GF-D8 (cell line): Measurements from ENCODE around the gene CLINT1.
"Not testable (repeated sequence)": the region's sequence is repeated elsewhere in the genome, so short reads cannot be mapped to it uniquely, and the experiment has no call there.

ENCODE experiments used
- DNase-seq: peaks from one replicate; lab custom pipeline; 2025; lab: John Stamatoyannopoulos, UW

CLINT1 gene

GRCh38 chr5:157862183-157862851 lies 3.4 kb upstream of the CLINT1 start:
- DNase-seq, result no peak

- no peak for DNase-seq
These were observed 2.2 kb upstream of the CLINT1 start for GRCh38 chr5:157860898-157861890.

- no peak for DNase-seq
These were observed 256 bp upstream of the CLINT1 start for GRCh38 chr5:157859227-157859575.

GRCh38 chr5:157857816-157858526 lies 974 bp downstream of the CLINT1 start:
- DNase-seq, result peak; percentile 84

- peak; percentile 12 for DNase-seq
These were observed 3.4 kb downstream of the CLINT1 start for GRCh38 chr5:157855404-157855994.

- not testable (repeated sequence) for DNase-seq
These were observed 5.6 kb downstream of the CLINT1 start for GRCh38 chr5:157853365-157853764.

GRCh38 chr5:157845914-157846598 lies 12.9 kb downstream of the CLINT1 start:
- no peak for DNase-seq

GRCh38 chr5:157842787-157843186 lies 16.2 kb downstream of the CLINT1 start:
- DNase-seq, result no peak

GRCh38 chr5:157842185-157842584 lies 16.8 kb downstream of the CLINT1 start:
- no peak for DNase-seq

- DNase-seq, result no peak
These were observed 19.7 kb downstream of the CLINT1 start for GRCh38 chr5:157839157-157839795.

GRCh38 chr5:157836121-157836753 lies 22.7 kb downstream of the CLINT1 start:
- no peak for DNase-seq

GRCh38 chr5:157835041-157835440 lies 23.9 kb downstream of the CLINT1 start:
- DNase-seq, result no peak

- no peak for DNase-seq
These were observed 29.9 kb downstream of the CLINT1 start for GRCh38 chr5:157828944-157829639.

GRCh38 chr5:157828105-157828943 lies 30.6 kb downstream of the CLINT1 start:
- no peak for DNase-seq

- no peak for DNase-seq
These were observed 31.5 kb downstream of the CLINT1 start for GRCh38 chr5:157827423-157827822.

GRCh38 chr5:157823655-157824054 lies 35.3 kb downstream of the CLINT1 start:
- no peak for DNase-seq

GRCh38 chr5:157821822-157822622 lies 36.9 kb downstream of the CLINT1 start:
- no peak for DNase-seq

- DNase-seq, result no peak
These were observed 37.5 kb downstream of the CLINT1 start for GRCh38 chr5:157821405-157821804.
